GM21390 (cell line): ENCODE data around the gene FAM20B.
"Not testable (repeated sequence)": the region's sequence is repeated elsewhere in the genome, so short reads cannot be mapped to it uniquely, and the experiment has no call there.

Experiments
- ATAC-seq: cut with Tn5 transposase; IDR thresholded peaks from one replicate; pipeline ENCODE4 v1.9.1; 2021; ENCODE audit not compliant: unreplicated experiment

FAM20B gene, protein sequence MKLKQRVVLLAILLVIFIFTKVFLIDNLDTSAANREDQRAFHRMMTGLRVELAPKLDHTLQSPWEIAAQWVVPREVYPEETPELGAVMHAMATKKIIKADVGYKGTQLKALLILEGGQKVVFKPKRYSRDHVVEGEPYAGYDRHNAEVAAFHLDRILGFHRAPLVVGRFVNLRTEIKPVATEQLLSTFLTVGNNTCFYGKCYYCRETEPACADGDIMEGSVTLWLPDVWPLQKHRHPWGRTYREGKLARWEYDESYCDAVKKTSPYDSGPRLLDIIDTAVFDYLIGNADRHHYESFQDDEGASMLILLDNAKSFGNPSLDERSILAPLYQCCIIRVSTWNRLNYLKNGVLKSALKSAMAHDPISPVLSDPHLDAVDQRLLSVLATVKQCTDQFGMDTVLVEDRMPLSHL

DNA sequence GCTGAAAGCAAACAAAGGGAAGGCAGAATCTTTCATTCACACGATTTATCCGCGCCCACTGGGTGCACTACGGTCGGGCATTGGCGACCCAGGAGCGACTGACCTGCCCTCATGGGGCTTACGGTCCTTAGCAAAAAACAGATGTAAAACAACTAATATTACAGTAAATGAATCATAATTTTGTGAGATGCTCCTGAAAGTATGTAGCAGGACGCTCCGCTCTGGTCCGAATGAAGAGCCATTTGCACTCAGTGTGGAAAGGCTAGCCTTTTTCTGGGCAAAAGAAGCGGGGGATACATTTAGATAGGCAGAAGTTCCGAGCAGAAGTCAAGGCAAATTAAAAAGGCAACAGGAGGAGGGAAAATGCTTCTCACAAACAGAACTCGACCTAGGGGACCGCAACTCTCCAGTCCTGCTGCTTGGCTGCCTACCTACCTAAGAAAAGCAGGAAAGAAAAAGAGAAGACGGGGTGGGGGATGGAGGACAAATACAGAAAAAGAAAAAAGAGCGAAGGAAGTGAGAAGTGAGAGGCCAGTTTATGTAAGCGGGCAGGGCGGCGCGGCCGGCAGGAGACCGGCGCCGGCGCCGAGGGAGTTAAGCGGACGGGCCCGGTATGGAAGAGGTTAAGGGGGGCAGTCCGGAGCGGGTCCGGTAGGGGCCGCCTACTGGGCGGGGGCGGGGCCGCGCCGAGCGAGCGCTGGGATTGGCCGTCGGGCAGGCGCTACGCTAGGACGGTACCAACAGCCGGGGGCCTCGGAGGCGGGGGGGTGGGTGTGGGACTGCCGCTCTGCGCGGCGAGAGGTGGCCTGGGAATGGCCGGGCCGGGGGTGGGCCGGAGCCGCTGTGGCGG, at the start of gene FAM20B:
TSS of gene FAM20B (plus strand) at position 770 of the 850 bp plus-strand sequence. CDS start 17,954 bp downstream, outside the sequence.
- ATAC-seq = peak; percentile 80

DNA sequence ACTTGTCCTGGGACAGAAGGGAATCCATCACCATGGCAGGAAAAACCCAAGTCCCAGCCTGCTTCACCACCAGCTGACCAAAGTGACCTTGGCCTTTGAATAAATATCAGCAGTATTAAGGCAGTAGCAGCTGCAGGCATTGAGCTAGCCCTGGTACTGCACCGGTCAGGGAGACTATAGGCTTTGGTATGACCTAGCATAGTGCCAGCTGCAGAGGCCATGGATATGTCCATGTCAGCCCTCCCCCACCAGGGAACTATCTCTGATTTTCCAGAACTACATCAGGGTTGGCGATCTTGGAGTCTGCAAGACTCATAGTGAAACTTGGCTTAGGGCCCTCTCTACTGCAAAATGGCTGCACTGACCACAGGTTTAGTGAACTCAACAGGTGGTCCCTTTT, 49.2 kb upstream of the FAM20B start:
- no peak for ATAC-seq

DNA sequence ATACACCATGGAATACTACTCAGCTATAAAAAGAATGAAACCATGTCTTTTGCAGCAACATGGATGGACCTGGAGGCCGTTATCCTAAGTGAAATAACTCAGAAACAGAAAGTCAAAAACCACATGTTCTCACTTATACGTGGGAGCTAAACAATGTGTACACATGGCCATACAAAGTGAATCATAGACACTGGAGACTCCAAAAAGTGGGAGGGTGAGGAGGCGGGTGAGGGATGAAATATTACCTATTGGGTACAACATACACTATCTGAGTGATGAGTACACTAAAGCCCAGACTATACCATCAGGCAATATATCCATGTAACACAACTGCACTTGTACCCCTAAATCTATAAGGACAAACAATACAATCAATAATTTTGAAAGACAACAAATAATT, 39.5 kb upstream of the FAM20B start:
- ATAC-seq = no peak

DNA sequence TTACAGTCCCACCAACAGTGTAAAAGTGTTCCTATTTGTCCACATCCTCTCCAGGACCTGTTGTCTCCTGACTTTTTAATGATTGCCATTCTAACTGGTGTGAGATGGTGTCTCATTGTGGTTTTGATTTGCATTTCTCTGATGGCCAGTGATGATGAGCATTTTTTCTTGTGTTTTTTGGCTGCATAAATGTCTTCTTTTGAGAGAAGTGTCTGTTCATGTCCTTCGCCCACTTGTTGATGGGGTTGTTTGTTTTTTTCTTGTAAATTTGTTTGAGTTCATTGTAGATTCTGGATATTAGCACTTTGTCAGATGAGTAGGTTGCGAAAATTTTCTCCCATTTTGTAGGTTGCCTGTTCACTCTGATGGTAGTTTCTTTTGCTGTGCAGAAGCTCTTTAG, 37.5 kb upstream of the FAM20B start:
- not testable (repeated sequence) for ATAC-seq

DNA sequence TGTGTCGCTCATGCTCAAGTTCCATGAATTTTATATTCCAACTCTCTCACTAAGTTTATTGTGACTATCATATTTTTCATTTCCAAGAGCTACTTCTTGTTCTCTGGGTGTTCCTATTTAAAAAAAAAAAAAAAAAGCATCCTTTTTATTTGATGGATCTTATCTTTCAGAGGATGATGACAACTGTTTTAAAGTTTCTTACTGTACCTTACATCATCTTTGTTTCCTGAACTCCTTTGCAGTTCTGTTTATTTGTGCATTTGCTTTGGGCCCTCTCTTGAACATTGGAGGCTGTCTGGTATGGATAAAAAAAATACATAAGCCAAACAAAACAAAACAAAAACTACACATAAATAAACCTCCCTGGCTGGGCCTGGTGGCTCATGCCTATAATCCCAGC, 32.1 kb upstream of the FAM20B start:
- ATAC-seq = no peak

DNA sequence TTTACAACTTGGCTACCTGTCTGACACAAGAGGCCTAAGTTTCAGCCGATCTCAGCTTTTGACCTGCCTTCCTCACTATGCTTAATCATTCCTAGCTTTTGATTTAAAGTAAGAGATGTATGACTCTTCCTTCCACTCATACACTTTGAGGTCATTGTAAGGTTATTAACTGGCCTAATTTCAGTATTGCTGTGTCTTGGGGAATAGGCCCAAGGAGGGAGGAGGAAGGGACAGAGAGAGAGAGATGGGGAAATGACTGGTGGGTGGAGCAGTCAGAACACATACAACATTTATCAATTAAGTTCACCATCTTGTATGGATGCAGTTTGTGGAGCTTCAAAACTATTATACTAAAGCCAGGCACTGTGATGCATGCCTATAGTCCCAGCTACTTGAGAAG, 28.3 kb upstream of the FAM20B start:
- ATAC-seq = no peak

DNA sequence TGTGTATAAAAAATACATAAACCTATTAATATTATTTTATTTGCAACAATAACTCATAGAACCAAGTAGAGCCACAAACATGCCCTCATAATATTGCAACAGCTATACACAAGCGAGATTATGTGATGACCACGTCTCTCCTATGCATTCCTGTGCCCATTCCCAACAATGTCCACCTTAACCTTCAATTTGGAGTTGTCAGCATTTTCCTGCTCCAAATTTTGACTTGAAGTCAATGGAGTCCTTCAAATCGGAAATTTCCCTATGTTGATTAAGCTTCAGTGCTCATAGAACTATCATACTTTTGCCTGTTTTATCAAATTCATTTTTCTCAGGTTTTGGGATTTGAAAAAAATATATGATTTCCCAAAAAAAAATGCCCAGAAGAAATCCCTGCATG, 27.4 kb upstream of the FAM20B start:
- ATAC-seq = no peak

DNA sequence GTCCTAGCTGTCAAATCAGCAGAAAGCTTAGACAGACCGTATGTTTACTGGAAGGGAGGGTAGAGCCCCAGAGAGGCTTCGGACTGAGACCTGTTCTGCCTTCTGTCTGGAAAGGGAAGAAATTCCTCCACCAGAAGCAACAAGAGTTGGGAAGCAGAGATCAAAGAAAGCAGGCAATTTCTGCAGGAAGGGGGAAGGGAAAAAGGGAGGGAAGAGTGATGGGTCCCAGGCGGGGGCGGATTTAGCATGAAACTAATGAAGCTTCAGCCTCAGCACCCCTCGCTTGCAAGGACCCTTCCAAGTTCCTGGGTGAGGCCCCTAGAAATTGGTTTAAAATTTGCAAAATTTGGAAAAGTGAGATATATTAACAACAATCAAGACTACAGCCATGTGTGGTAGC, 26.6 kb upstream of the FAM20B start:
- ATAC-seq = no peak

DNA sequence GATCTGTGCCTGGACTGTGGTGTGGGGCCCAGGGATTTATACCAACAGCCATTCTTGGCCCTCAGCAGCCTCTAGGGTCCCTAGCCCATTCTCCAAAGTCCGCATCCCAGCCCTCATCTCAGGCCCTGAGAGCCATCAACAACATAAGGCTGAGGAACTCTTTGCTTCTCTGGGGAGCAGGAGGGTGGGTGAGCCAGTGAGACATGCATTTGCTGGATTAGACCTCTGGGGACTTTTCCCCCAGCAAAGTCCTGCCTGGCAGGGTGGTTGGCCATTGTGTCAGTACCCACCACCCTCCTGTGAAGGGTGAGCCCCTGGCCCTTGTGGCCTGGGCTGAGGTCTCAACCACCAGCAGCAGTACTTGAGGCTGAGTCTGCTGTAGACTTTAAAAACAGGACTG, 24.2 kb upstream of the FAM20B start:
- ATAC-seq = no peak

DNA sequence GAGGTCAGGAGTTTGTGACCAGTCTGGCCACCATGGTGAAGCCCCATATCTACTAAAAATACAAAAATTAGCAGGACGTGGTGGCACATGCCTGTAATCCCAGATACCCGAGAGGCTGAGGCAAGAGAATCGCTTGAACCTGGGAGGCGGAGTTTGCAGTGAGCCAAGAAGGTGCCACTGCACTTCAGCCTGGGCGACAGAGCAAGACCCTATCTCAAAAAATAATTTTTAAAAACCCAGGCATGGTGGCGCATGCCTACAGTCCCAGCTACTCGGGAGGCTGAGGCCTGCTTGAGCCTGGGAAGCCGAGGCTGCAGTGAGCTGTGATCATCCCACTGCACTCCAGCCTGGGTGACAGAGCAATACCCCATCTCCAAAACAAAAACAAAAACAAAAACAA, 23.6 kb upstream of the FAM20B start:
- not testable (repeated sequence) for ATAC-seq

DNA sequence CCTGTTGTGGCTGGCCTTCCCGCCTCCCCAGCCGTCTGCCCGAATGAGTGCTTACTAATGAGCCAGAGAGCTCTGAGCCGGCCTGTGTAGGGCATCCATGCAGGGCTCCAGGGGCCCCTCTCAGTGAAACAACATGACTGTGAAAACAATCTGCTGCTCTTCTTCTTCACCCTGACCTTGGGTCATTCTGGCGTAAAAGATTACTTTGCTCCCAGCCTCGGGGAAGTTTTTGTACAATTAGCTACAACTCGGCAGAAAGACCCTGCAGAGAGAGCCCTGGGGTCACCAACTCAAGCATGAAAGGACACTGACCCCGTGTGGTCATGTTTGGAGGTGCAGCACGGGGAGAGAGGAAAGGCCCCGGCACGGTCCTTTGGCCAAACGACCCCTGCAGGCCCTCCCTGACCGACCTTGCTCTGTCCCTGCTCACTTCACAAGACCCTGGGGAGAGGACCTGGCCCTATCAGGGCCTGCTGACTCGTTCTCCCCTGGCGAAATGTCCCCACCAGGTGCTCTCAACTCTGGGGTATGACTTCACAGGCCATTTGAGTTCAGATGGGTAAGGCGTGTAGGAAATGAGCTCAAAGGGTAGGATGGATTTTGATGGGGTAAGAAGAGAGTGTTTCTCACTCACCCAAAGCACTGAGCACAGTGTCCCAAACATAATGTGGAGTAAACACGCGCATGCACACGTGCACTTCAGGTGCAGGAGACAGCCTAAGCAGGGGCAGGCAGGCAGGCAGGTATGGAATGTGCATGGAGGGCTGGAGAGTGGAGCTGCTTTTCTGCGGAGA, 22.9 kb upstream of the FAM20B start:
- ATAC-seq = peak; percentile 82

DNA sequence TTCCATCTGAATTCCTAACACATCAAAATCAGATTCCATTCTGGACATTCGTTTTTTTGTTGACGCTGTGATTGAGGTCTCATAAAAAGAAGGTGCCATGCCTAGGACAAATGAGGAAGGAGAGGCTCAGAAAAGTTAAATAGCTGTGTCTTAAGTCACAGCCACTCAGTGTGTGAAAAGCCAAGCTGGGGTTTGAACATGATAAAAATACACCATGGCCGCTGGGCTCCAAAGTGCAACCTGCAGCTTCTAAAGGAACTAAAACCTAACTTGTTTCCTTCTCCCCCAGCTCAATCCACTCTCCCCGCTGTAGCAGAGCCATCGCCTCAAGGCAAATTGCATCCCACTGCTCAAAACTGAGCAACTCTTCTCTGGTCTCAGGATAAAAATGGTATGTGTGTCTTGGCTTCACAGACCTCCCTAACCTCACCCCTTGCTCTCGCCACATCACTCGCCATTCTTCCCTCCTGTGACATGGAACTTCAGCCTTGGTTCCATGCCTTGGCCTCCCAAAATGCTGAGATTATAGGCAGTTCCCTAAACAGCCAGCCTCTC, 22.1 kb upstream of the FAM20B start:
- no peak for ATAC-seq

DNA sequence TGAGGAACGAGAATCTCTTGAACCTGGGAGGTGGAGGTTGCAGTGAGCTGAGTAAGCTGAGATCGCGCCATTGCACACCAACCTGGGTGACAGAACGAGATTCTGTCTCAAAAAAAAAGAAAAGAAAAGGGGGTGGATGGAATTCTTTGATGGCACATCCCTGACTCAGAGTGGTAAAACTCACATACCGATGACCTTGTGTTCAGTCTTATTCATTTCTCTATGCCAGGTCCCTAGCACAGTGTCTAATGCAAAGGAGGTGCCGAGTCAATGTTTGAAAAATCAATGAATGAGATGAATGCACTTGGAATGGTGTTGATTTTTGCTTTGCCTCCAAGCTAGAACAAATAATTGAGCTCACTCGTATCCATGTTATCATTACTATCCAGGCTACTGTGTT, 18.5 kb upstream of the FAM20B start:
- ATAC-seq = no peak

DNA sequence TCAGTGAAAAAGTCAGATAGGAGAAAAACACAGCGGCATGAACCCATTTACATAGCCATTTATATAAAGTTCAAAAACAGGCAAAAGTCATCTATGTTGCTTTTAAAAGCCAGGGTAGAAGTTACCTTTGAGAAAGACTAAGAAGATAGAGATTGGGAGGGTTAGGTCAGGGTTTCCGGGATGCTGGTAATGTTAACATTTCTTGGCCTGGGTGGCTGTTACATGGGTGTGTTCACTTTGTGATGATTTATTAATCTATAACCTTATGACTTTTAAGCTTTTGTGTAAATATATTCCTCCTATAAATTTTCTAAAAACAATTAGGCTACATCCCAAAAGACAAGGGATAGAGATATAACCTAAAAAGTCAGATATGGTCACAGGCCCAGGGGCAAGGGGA, 15.0 kb upstream of the FAM20B start:
- ATAC-seq = no peak

DNA sequence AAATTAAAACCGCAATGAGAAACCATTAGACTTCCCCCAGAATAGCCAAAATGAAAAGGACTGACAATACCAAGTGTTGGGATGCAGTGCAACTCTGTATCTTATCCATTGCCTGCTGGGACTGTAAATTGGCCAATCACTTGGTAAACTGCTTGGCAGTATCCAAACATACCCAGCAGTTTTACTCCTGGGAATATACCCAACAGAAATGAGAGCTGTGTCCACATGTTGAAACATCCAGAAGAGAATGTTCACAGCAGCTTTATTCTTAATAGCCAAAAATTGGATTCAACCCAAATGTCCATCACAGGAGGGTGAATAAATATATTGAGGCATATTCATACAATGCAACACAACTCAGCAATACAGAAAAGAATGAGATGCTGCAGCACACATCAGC, 13.7 kb upstream of the FAM20B start:
- ATAC-seq = no peak

DNA sequence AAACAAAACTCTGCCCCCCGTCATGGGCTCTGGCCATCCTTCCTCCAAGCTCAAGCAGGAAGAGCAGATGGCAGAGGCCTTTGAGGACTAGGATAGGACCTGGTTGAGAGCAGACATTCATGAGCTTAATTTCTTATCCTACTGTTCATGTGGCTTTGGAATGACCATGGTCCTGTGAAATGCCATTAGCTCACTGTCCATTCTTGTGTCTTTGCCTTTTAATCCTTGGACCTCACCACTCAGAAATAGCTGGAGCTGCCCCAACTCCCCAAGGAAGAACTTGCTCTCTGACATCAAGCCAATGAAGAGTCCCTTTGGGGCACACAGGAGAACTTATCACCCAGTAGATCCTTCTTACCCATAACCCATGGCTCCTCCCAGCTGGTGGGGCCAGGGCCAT, 11.6 kb upstream of the FAM20B start:
- no peak for ATAC-seq

DNA sequence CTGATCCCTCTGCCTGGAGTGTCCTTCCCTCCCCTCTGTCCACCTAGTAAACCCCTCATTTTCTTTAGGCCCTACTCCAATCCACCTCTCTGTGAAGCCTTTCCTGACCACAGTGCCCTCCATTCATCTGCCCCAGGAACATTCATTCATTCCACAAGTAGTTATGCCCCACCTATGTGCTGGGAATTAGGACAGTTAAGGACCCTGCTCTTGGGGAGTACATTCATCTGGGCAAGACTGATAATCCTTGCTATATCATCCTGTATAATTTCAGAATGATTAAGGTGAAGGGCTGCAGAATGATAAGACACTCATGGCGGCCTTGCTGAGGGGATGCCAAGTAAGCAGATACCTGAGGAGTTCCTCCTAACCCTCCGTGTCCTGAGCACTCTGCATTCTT, 10.3 kb upstream of the FAM20B start:
- no peak for ATAC-seq

DNA sequence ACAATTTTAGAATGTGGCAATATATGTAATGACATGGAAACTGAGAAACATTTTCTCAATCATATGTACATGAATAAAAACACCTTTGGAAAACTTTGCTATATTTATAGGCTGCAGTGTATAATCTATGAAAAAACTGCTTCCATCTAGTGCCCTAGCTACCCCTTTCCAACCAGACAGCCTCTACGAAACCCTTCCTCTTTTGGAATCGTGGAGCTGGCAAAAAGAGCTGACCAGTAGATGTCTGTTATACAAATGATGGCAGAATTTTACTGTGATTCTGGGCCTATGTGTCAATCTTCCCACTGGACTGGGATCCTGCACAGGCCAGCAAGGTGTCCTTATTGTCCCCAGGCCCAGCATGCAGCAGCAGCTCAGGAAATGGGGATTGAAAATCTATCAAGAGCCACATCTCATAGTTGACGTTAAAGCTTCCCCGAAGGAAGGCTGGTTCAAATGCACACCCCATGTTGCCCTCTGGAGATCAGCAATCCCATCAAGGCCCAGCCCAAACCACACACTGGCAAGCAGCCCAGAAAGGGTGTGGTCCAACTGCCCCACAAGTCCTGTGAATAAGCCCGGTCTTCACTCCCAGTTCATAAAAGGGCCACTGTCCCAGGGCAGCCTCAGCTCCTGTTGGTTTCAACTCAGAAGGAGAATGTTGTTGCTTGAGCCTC, 8.8 kb upstream of the FAM20B start:
- ATAC-seq = no peak

DNA sequence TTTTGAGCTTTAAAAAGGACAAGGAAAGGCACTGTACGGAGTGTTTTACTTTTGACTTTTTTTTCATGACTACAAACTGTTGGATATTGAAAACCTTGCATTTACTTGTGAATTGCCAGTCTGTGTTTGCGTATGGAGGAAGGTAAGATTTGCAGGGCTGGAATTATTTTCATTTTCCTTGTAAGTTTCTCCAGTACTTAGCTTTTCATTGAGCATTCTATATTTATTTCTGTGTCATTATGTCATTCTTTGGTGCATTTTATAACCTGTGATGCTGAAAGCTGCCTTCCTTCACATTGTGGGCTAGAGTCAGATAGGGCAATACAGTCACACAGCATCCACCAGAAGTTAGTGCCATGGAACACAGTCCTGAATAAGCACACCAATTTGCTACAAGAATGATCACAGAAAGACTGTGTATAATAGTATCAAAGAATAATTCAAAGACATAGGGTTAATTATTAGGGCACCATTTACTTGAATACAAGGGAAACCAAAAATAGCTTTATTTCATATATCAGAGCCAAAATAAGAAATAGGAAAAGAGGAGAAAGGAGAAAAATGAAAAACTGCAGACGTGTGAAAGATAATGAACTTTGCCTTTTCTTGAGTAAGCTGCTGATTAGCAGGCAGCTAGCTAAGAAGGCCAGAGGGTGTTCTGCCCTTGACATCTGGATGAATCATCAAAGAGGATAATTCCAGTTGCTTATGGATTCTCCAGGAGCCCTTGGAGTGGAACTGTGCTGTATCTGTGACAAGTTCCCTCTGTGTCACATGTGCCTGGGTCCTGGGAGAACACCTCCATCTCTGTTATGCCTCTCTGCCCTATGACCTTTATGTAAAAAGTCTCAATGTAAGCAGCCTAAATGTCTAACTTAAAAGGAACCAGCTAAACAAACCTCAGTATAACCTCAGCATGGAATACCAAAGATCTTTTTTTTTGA, 8.0 kb upstream of the FAM20B start:
- ATAC-seq = no peak
